ENCODE data around the gene ARF3. TPM values are rescaled to one million over a fixed set of nuclear protein-coding genes. Genes with fewer than 3 reads are reported as not detected.

Gene ARF3
- total RNA-seq, result 19.9 TPM
- polyA plus RNA-seq (ENCODE audit: insufficient read depth in 1 of 8, insufficient read length in 8 of 8, low replicate concordance in 1 of 8), result 10 to 100 TPM; 40.8 to 63.3 (median 51.4) TPM
- long read RNA-seq, donor 1, full-length matches to known transcripts, result 7 of 7 reads
- long read RNA-seq, donor 1, partial matches to known transcripts, result 0 of 7 reads
- long read RNA-seq, donor 1, other reads (novel, unspliced or antisense), result 0 of 7 reads
- long read RNA-seq, donor 2, full-length matches to known transcripts, result 3 of 3 reads
- long read RNA-seq, donor 2, partial matches to known transcripts, result 0 of 3 reads
- long read RNA-seq, donor 2, other reads (novel, unspliced or antisense), result 0 of 3 reads
- long read RNA-seq, donor 3, full-length matches to known transcripts, result 14 of 14 reads
- long read RNA-seq, donor 3, partial matches to known transcripts, result 0 of 14 reads
- long read RNA-seq, donor 3, other reads (novel, unspliced or antisense), result 0 of 14 reads
- long read RNA-seq, donor 4, full-length matches to known transcripts, result 10 of 10 reads
- long read RNA-seq, donor 4, partial matches to known transcripts, result 0 of 10 reads
- long read RNA-seq, donor 4, other reads (novel, unspliced or antisense), result 0 of 10 reads
- long read RNA-seq, donor 5, full-length matches to known transcripts, result 30 of 36 reads
- long read RNA-seq, donor 5, partial matches to known transcripts, result 6 of 36 reads
- long read RNA-seq, donor 5, other reads (novel, unspliced or antisense), result 0 of 36 reads
- long read RNA-seq, donor 6, full-length matches to known transcripts, result 20 of 20 reads
- long read RNA-seq, donor 6, partial matches to known transcripts, result 0 of 20 reads
- long read RNA-seq, donor 6, other reads (novel, unspliced or antisense), result 0 of 20 reads
- long read RNA-seq, donor 7, full-length matches to known transcripts, result 23 of 23 reads
- long read RNA-seq, donor 7, partial matches to known transcripts, result 0 of 23 reads
- long read RNA-seq, donor 7, other reads (novel, unspliced or antisense), result 0 of 23 reads
- long read RNA-seq, donor 8, full-length matches to known transcripts, result 9 of 9 reads
- long read RNA-seq, donor 8, partial matches to known transcripts, result 0 of 9 reads
- long read RNA-seq, donor 8, other reads (novel, unspliced or antisense), result 0 of 9 reads
- long read RNA-seq, donor 9, full-length matches to known transcripts, result 13 of 13 reads
- long read RNA-seq, donor 9, partial matches to known transcripts, result 0 of 13 reads
- long read RNA-seq, donor 9, other reads (novel, unspliced or antisense), result 0 of 13 reads
- long read RNA-seq, donor 10, full-length matches to known transcripts, result 15 of 15 reads
- long read RNA-seq, donor 10, partial matches to known transcripts, result 0 of 15 reads
- long read RNA-seq, donor 10, other reads (novel, unspliced or antisense), result 0 of 15 reads
- long read RNA-seq, donor 11, full-length matches to known transcripts, result 7 of 7 reads
- long read RNA-seq, donor 11, partial matches to known transcripts, result 0 of 7 reads
- long read RNA-seq, donor 11, other reads (novel, unspliced or antisense), result 0 of 7 reads

- peak within 1 kb of the TSS; percentile 100 for H3K4me3 ChIP-seq (ENCODE audit: low read length)
- peaks cover 14% of the 10 kb centered on the region for H3K4me1 ChIP-seq (ENCODE audit: control insufficient read depth, insufficient read depth, low read length)
- 0% methylated on average over 38 of the region's 58 CpGs for WGBS (ENCODE audit: insufficient coverage)
- H3K27ac ChIP-seq (ENCODE audit: low read length), result peak within 1 kb of the TSS; percentile 96
- DNase-seq, result peak; percentile 97
- H3K9me3 ChIP-seq (replicated peaks; ENCODE audit: control insufficient read depth, low read depth, low read length), result no peaks in the 10 kb centered on the region
- H3K36me3 ChIP-seq (ENCODE audit: control insufficient read depth, insufficient read depth, low read length), result peaks cover 7% of the 10 kb centered on the region
- peaks cover 4% of the 10 kb centered on the region for H3K27me3 ChIP-seq (ENCODE audit: control insufficient read depth, insufficient read depth, low read length)
Measured at GRCh38 chr12:48957141-48958048, at the start of gene ARF3. TSS of gene ARF3 (minus strand) at chr12:48957487. CDS start at chr12:48941095, 16,392 bp downstream.

GRCh38 chr12:49000346-49000745 lies 43.1 kb upstream of the ARF3 start:
- Histone ChIP-seq H3K27ac (ENCODE audit: low read length) (peak overlapping the region; percentile 72), H3K36me3 (ENCODE audit: control insufficient read depth, insufficient read depth, low read length) (peaks cover 46% of the 10 kb centered on the region), H3K27me3 (ENCODE audit: control insufficient read depth, insufficient read depth, low read length) (peaks cover 60% of the 10 kb centered on the region), H3K4me1 (ENCODE audit: control insufficient read depth, insufficient read depth, low read length) (peaks cover 46% of the 10 kb centered on the region), H3K9me3 (replicated peaks; ENCODE audit: control insufficient read depth, low read depth, low read length) (no peaks in the 10 kb centered on the region), H3K4me3 (ENCODE audit: low read length) (no peak overlapping the region)
- no CpG with 5 or more reads among the region's 2 CpGs for WGBS (ENCODE audit: insufficient coverage)
- DNase-seq, result no peak

- Histone ChIP-seq H3K4me1 (ENCODE audit: control insufficient read depth, insufficient read depth, low read length) (peaks cover 51% of the 10 kb centered on the region), H3K27ac (ENCODE audit: low read length) (peak within 1 kb of the TSS; percentile 85), H3K4me3 (ENCODE audit: low read length) (peak within 1 kb of the TSS; percentile 40), H3K36me3 (ENCODE audit: control insufficient read depth, insufficient read depth, low read length) (peaks cover 38% of the 10 kb centered on the region), H3K27me3 (ENCODE audit: control insufficient read depth, insufficient read depth, low read length) (peaks cover 68% of the 10 kb centered on the region), H3K9me3 (replicated peaks; ENCODE audit: control insufficient read depth, low read depth, low read length) (no peaks in the 10 kb centered on the region)
- 2% methylated on average over 26 of the region's 30 CpGs for WGBS (ENCODE audit: insufficient coverage)
- DNase-seq, result peak; percentile 70
Measured at GRCh38 chr12:48999371-49000131, 42.3 kb upstream of the ARF3 start, which contains the start of gene DDN. TSS of gene DDN (minus strand) at chr12:48999375. CDS start at chr12:48999287, 88 bp downstream.

GRCh38 chr12:48998497-48999353 lies 41.4 kb upstream of the ARF3 start:
- DNase-seq, result peak; percentile 51
- H3K27ac ChIP-seq (ENCODE audit: low read length), result no peak overlapping the region
- peaks cover 30% of the 10 kb centered on the region for H3K36me3 ChIP-seq (ENCODE audit: control insufficient read depth, insufficient read depth, low read length)
- H3K4me3 ChIP-seq (ENCODE audit: low read length), result peak overlapping the region; percentile 35
- no peaks in the 10 kb centered on the region for H3K9me3 ChIP-seq (replicated peaks; ENCODE audit: control insufficient read depth, low read depth, low read length)
- H3K4me1 ChIP-seq (ENCODE audit: control insufficient read depth, insufficient read depth, low read length), result peaks cover 51% of the 10 kb centered on the region
- peaks cover 76% of the 10 kb centered on the region for H3K27me3 ChIP-seq (ENCODE audit: control insufficient read depth, insufficient read depth, low read length)
- WGBS (ENCODE audit: insufficient coverage), result under 1% methylated on average over 19 of the region's 48 CpGs

GRCh38 chr12:48997719-48998496 lies 40.6 kb upstream of the ARF3 start:
- Histone ChIP-seq H3K27me3 (ENCODE audit: control insufficient read depth, insufficient read depth, low read length) (peaks cover 85% of the 10 kb centered on the region), H3K9me3 (replicated peaks; ENCODE audit: control insufficient read depth, low read depth, low read length) (no peaks in the 10 kb centered on the region), H3K36me3 (ENCODE audit: control insufficient read depth, insufficient read depth, low read length) (peaks cover 22% of the 10 kb centered on the region), H3K4me1 (ENCODE audit: control insufficient read depth, insufficient read depth, low read length) (peaks cover 51% of the 10 kb centered on the region), H3K27ac (ENCODE audit: low read length) (peak overlapping the region; percentile 13), H3K4me3 (ENCODE audit: low read length) (peak overlapping the region; percentile 35)
- WGBS (ENCODE audit: insufficient coverage), result under 1% methylated on average over 52 of the region's 57 CpGs
- peak; percentile 33 for DNase-seq

GRCh38 chr12:48996794-48997718 lies 39.8 kb upstream of the ARF3 start:
- peak overlapping the region; percentile 18 for H3K4me3 ChIP-seq (ENCODE audit: low read length)
- peak; percentile 89 for DNase-seq
- no peaks in the 10 kb centered on the region for H3K9me3 ChIP-seq (replicated peaks; ENCODE audit: control insufficient read depth, low read depth, low read length)
- WGBS (ENCODE audit: insufficient coverage), result 2% methylated on average over 49 of the region's 71 CpGs
- H3K27ac ChIP-seq (ENCODE audit: low read length), result no peak overlapping the region
- peaks cover 51% of the 10 kb centered on the region for H3K4me1 ChIP-seq (ENCODE audit: control insufficient read depth, insufficient read depth, low read length)
- peaks cover 87% of the 10 kb centered on the region for H3K27me3 ChIP-seq (ENCODE audit: control insufficient read depth, insufficient read depth, low read length)
- H3K36me3 ChIP-seq (ENCODE audit: control insufficient read depth, insufficient read depth, low read length), result peaks cover 14% of the 10 kb centered on the region

Measured in muscle of leg (tissue), 16 donors.